Panc1 (cell line): ENCODE results near the gene PBOV1. TPM values are rescaled to one million over a fixed set of nuclear protein-coding genes. Genes with fewer than 3 reads are reported as not detected.

Experiments used
- ATAC-seq: fragments of 200-7000 bp; cut with Tn5 transposase; 2 replicates; pipeline ENCODE4 v1.9.1; 2020; ENCODE audit warnings: mild to moderate bottlenecking, moderate library complexity
- BruUV-seq: library from RNA; stranded (reverse); fragments of 400-500 nt; replicated peaks from 2 replicates; lab custom pipeline; 2021; lab: Mats Ljungman, UMichigan
- CTCF ChIA-PET: fragments of 300-600 bp; sonication (Branson Sonifier 250); formaldehyde crosslinking; loops from one replicate; lab custom pipeline; 2022; ENCODE audit warnings: antibody characterized with exemption; lab: Charles Lee
- POLR2A ChIA-PET: fragments of 300-600 bp; sonication (Branson Sonifier 250); formaldehyde crosslinking; loops from one replicate; lab custom pipeline; 2022; ENCODE audit warnings: antibody characterized with exemption; lab: Charles Lee
- DNase-seq: peaks from one replicate; pipeline ENCODE4 v3.0.0-alpha.2; 2010; ENCODE audit warnings: low read depth, low spot score
- H3K27ac ChIP-seq: 2 replicates; pipeline ENCODE4 v1.5.1; 2011; ENCODE audit warnings: mild to moderate bottlenecking, low read length, inconsistent platforms
- H3K27me3 ChIP-seq: fragments of 200-500 bp; sonication (Bioruptor generic); 2 replicates; pipeline ENCODE4 v1.6.0; 2014; ENCODE audit warnings: low read length, inconsistent platforms; ENCODE audit not compliant: control insufficient read depth, insufficient read depth
- H3K36me3 ChIP-seq: fragments of 200-500 bp; sonication (Bioruptor generic); 2 replicates; pipeline ENCODE4 v1.5.1; 2014; ENCODE audit warnings: inconsistent platforms, mild to moderate bottlenecking, low read length, moderate library complexity; ENCODE audit not compliant: control insufficient read depth, insufficient read depth
- H3K4me1 ChIP-seq: 2 replicates; pipeline ENCODE4 v1.5.1; 2011; ENCODE audit warnings: inconsistent platforms, mild to moderate bottlenecking, low read length, moderate library complexity; ENCODE audit not compliant: control insufficient read depth, insufficient read depth
- H3K4me3 ChIP-seq, 2 experiments: 2 replicates each; pipeline ENCODE4 v1.5.1; 2011 to 2012; ENCODE audit warnings: low read depth in 2 of 2, low read length in 2 of 2, mild to moderate bottlenecking in 2 of 2, inconsistent platforms in 1 of 2, moderate library complexity in 1 of 2
- H3K9me3 ChIP-seq: fragments of 200-500 bp; sonication (Bioruptor generic); 2 replicates; pipeline ENCODE4 v1.5.1; 2014; ENCODE audit warnings: low read depth, mild to moderate bottlenecking, inconsistent platforms, low read length, moderate library complexity; ENCODE audit not compliant: control insufficient read depth, insufficient read depth
- POLR2AphosphoS5 ChIP-seq: IDR thresholded peaks from 2 replicates; pipeline ENCODE4 v1.6.1; 2012; ENCODE audit warnings: mild to moderate bottlenecking, low read depth, low read length, moderate library complexity
- SIN3A ChIP-seq: IDR thresholded peaks from 2 replicates; pipeline ENCODE4 v1.6.1; 2012; ENCODE audit warnings: low read depth, mild to moderate bottlenecking, low read length, moderate library complexity, borderline replicate concordance; ENCODE audit not compliant: insufficient read depth
- TCF7L2 ChIP-seq: IDR thresholded peaks from 2 replicates; pipeline ENCODE4 v1.6.1; 2011; ENCODE audit warnings: mild to moderate bottlenecking, low read depth, low read length, inconsistent platforms
- in situ Hi-C: cut with HindIII; loops from 2 replicates; pipeline ENCODE4 v1.10.0; 2016; ENCODE audit warnings: low sequenced_read_pairs, low pct_unique_long_range_greater_than_20kb
- intact Hi-C: fragments of 100-400 bp; cut with micrococcal nuclease; formaldehyde crosslinking; loops from one replicate; pipeline ENCODE4 v1.10.0; 2022; ENCODE audit not compliant: unreplicated experiment
- total RNA-seq: library from RNA; stranded (reverse); gene quantifications from one replicate; pipeline ENCODE4 v1.2.1, GENCODE V29; 2021; ENCODE audit not compliant: unreplicated experiment
- TF ChIP-seq, protein P1 (sequence below): fragments of 450-650 bp; IDR thresholded peaks from 2 replicates; pipeline ENCODE4 v1.5.1; 2017; ENCODE audit warnings: mild to moderate bottlenecking
- TF ChIP-seq, protein P2 (sequence below), 2 experiments: IDR thresholded peaks; 2 replicates each; pipeline ENCODE4 v1.6.1; 2011 to 2012; ENCODE audit warnings: low read depth in 2 of 2, control low read depth in 1 of 2, low read length in 1 of 2, mild to moderate bottlenecking in 1 of 2, moderate library complexity in 1 of 2; ENCODE audit not compliant: insufficient read depth in 1 of 2

The PBOV1 gene
- total RNA-seq, 1 experiment from 2014 or later, result not detected

DNA sequence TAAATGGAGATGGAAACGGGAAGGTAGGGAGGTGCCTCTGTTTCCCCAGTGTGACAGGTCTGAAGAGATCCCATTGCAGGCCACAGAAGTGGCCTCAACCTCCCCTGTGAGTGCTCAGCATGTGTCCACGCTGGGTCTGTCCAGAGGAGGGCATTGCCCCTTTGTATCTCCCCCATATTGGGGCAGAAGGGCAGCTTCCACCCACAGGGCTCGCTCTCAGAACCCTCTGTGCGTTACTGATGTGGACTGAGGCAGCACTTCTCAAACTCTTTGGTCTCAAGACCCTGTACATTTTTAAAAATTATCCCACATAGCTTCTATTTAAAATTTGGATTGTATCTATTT lies 34.5 kb downstream of the PBOV1 start:
- ATAC-seq (no peak), DNase-seq (no peak)
- no peak overlapping the region for H3K4me3 ChIP-seq
- H3K27me3 ChIP-seq, result peaks cover 3% of the 10 kb centered on the region; the same call in 1 of the 2 replicates
- intact Hi-C loops, result no loop called here
- in situ Hi-C loops, result no loop called here
- no peaks in the 10 kb centered on the region for H3K4me1 ChIP-seq
- ChIA-PET POLR2A (no interaction called here), CTCF (no interaction called here)
- H3K9me3 ChIP-seq, result no peaks in the 10 kb centered on the region
- no TSS peak for BruUV-seq
- TF ChIP-seq, protein P1, sequence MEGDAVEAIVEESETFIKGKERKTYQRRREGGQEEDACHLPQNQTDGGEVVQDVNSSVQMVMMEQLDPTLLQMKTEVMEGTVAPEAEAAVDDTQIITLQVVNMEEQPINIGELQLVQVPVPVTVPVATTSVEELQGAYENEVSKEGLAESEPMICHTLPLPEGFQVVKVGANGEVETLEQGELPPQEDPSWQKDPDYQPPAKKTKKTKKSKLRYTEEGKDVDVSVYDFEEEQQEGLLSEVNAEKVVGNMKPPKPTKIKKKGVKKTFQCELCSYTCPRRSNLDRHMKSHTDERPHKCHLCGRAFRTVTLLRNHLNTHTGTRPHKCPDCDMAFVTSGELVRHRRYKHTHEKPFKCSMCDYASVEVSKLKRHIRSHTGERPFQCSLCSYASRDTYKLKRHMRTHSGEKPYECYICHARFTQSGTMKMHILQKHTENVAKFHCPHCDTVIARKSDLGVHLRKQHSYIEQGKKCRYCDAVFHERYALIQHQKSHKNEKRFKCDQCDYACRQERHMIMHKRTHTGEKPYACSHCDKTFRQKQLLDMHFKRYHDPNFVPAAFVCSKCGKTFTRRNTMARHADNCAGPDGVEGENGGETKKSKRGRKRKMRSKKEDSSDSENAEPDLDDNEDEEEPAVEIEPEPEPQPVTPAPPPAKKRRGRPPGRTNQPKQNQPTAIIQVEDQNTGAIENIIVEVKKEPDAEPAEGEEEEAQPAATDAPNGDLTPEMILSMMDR, result no peak
- TF ChIP-seq TCF7L2 (no peak), POLR2AphosphoS5 (no peak), SIN3A (no peak)
- TF ChIP-seq, protein P2, sequence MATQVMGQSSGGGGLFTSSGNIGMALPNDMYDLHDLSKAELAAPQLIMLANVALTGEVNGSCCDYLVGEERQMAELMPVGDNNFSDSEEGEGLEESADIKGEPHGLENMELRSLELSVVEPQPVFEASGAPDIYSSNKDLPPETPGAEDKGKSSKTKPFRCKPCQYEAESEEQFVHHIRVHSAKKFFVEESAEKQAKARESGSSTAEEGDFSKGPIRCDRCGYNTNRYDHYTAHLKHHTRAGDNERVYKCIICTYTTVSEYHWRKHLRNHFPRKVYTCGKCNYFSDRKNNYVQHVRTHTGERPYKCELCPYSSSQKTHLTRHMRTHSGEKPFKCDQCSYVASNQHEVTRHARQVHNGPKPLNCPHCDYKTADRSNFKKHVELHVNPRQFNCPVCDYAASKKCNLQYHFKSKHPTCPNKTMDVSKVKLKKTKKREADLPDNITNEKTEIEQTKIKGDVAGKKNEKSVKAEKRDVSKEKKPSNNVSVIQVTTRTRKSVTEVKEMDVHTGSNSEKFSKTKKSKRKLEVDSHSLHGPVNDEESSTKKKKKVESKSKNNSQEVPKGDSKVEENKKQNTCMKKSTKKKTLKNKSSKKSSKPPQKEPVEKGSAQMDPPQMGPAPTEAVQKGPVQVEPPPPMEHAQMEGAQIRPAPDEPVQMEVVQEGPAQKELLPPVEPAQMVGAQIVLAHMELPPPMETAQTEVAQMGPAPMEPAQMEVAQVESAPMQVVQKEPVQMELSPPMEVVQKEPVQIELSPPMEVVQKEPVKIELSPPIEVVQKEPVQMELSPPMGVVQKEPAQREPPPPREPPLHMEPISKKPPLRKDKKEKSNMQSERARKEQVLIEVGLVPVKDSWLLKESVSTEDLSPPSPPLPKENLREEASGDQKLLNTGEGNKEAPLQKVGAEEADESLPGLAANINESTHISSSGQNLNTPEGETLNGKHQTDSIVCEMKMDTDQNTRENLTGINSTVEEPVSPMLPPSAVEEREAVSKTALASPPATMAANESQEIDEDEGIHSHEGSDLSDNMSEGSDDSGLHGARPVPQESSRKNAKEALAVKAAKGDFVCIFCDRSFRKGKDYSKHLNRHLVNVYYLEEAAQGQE (IDR thresholded peaks at IDR 0.05; ENCODE audit: insufficient read depth in 1 of 2, low read depth in 2 of 2, low read length in 1 of 2), result no peak
- H3K36me3 ChIP-seq, result no peaks in the 10 kb centered on the region
- H3K27ac ChIP-seq, result no peak overlapping the region

DNA sequence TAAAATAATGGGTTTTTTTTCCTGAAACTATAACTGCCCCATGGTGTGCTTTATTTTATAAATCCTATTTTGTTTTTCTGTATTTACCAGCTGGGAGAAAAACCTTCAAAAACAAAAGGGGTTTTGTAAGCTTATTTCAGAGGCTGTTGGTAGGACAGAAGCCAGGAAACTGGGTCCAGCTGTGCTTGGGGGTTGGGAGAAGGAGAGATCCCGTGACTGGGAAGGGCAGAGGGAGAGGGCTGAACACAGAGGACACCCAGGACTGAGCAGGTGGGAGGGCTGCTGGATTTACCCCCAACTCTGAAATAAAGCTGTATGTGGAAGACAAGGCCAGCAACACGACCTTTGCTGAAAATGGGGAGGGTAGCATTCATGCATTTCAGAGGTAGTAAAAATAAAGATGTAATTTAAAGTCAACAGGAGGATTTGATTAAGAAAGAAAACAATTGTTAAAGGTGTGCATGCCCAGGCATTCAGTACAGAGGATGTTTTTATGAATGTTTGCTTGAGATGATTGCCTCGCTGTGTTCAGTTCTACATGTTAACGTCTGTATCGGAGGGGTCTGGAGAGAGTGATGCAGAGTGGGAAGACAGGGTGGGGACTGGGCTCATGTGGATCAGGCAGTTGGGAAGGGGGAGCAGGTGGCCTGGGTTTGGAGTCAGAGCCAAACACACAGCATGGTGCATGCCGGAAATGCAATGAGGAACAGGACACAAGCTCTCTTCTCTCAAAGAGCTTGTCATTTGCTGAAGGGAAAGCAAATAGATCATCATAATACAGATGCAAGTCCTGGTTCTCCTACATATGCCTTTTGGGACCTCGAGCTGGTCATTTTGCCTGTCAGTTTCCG lies 35.1 kb downstream of the PBOV1 start:
- Histone ChIP-seq H3K27ac (no peak overlapping the region), H3K4me1 (no peaks in the 10 kb centered on the region), H3K27me3 (peaks cover 3% of the 10 kb centered on the region; the same call in 1 of the 2 replicates), H3K4me3 (no peak overlapping the region), H3K9me3 (no peaks in the 10 kb centered on the region), H3K36me3 (no peaks in the 10 kb centered on the region)
- POLR2A ChIA-PET, result no interaction called here
- in situ Hi-C loops, result no loop called here
- no peak for ATAC-seq
- BruUV-seq, result no TSS peak
- CTCF ChIA-PET, result interaction anchor here (0.6 kb wide), 1 partner anchor 36 kb away, joined by 6 read pairs; no protein-coding TSS in a partner anchor
- intact Hi-C loops, result no loop called here
- TF ChIP-seq POLR2AphosphoS5, result no peak
- TF ChIP-seq, protein P1, result no peak
- no peak for TF ChIP-seq TCF7L2
- TF ChIP-seq, protein P2 (IDR thresholded peaks at IDR 0.05; ENCODE audit: insufficient read depth in 1 of 2, low read depth in 2 of 2, low read length in 1 of 2), result no peak
- no peak for TF ChIP-seq SIN3A
- no peak for DNase-seq
